ENCODE data around the gene PAPSS1. TPM values are rescaled to one million over a fixed set of nuclear protein-coding genes. Genes with fewer than 3 reads are reported as not detected.
"Not testable (repeated sequence)": the region's sequence is repeated elsewhere in the genome, so short reads cannot be mapped to it uniquely, and the experiment has no call there.

Gene PAPSS1
- total RNA-seq, 1 donor from 2014 or later = 70.8 TPM

- intact Hi-C loops (cut with DNase I) = no loop called here
- no peak overlapping the region for H3K27ac ChIP-seq
- H3K27me3 ChIP-seq = no peaks in the 10 kb centered on the region
- no peak for ATAC-seq
- no peak for DNase-seq
- no peaks in the 10 kb centered on the region for H3K4me1 ChIP-seq
- no peak overlapping the region for H3K4me3 ChIP-seq
- no peaks in the 10 kb centered on the region for H3K9me3 ChIP-seq
- no peaks in the 10 kb centered on the region for H3K36me3 ChIP-seq
- peak; percentile 45 for TF ChIP-seq CTCF (IDR thresholded peaks at IDR 0.05)
Measured at GRCh38 chr4:107666134-107666533, 53.9 kb downstream of the PAPSS1 start.

DNA sequence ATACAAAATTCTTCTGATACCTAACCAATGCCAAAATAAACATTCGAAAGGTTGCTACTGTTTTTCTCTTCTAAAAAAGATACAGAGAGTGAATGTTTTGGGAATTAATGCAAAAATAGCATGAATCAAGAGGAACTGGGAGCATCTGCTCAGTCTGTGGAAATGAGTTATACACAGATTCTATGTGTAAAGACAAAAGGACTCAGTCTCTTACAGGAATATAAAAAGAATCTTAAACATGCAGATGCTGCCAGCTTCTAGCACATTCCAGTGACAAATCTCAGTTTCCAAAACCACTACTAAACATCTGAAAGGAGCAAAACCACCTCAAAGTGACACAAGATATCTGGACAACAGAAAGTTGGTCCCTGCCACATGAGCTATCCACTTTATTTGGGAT lies 55.0 kb downstream of the PAPSS1 start:
- Histone ChIP-seq H3K36me3 (no peaks in the 10 kb centered on the region), H3K4me1 (no peaks in the 10 kb centered on the region), H3K4me3 (no peak overlapping the region), H3K27ac (no peak overlapping the region), H3K27me3 (no peaks in the 10 kb centered on the region), H3K9me3 (no peaks in the 10 kb centered on the region)
- intact Hi-C loops (cut with DNase I) = no loop called here
- no peak for TF ChIP-seq CTCF (IDR thresholded peaks at IDR 0.05)
- ATAC-seq (no peak), DNase-seq (no peak)

DNA sequence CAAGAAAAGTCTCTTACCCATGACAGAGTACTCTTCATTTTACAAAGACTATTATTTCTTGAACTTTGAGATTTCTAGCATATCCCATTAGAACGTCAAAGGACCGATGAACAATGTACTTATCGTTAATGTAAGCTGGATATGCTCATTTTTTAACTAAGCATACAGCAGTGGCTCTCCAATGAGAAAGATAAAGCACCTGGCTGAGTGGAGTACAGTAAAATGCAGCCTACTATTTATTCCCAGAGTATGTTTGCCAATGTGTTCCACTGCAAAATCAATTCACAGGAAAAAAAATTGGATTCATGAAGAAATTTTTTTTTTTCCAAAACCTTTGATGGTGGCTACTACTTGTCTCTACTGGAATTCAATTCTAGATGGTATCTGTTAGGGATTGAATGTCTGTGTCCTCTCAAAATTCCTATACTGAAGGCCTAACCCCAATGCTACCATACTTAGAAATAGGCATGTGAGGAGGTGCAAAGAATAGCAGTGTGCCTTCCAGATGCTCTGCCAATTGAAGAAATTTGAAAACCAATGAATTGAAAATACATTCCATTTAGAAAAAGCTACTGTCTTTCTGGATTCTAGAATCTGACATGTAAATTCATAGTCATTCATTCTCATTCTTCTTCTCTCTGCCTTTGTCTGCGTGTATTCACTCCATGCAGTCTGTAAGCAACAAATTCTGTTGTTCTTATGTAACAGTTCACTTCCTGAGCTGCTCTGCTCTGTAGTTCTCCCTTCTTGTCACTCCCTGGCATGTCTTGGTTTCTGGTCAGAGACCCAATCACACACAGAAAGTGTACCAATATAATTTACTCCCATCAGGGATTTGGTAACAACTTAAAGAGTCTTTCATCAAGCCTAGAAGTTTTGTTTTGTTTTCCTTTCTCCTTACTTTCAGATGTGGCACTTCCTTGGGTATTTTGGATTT lies 61.4 kb downstream of the PAPSS1 start:
- TF ChIP-seq CTCF (IDR thresholded peaks at IDR 0.05) = no peak
- Histone ChIP-seq H3K36me3 (peaks cover 12% of the 10 kb centered on the region), H3K4me1 (no peaks in the 10 kb centered on the region), H3K4me3 (no peak overlapping the region), H3K9me3 (no peaks in the 10 kb centered on the region), H3K27me3 (no peaks in the 10 kb centered on the region), H3K27ac (no peak overlapping the region)
- ATAC-seq = peak; percentile 41
- intact Hi-C loops (cut with DNase I) = no loop called here
- DNase-seq = no peak

DNA sequence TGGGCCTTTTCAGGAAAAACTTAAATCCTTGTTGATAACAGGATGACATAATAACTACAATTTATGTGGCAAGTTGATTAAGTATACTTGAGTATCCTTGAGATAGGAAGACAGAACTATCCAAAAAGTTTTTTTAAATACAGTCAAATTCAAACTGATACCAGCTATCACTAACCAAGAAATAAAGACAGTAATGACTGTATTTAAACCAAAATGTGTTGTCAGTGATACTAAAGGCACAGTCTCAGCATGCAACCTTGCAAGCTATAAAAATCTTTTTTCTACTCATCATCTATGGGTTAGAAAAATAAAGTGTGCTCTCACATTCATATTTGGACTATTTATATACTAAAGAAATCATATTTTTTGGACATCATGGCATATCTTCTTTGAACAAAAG lies 64.7 kb downstream of the PAPSS1 start:
- peaks cover 28% of the 10 kb centered on the region for H3K36me3 ChIP-seq
- H3K27ac ChIP-seq = no peak overlapping the region
- TF ChIP-seq CTCF (IDR thresholded peaks at IDR 0.05) = no peak
- H3K9me3 ChIP-seq = no peaks in the 10 kb centered on the region
- H3K4me1 ChIP-seq = no peaks in the 10 kb centered on the region
- ATAC-seq (no peak), DNase-seq (no peak)
- no peaks in the 10 kb centered on the region for H3K27me3 ChIP-seq
- intact Hi-C loops (cut with DNase I) = no loop called here
- H3K4me3 ChIP-seq = no peak overlapping the region

GRCh38 chr4:107654694-107655093 lies 65.3 kb downstream of the PAPSS1 start:
- no peaks in the 10 kb centered on the region for H3K4me1 ChIP-seq
- H3K36me3 ChIP-seq = peaks cover 28% of the 10 kb centered on the region
- intact Hi-C loops (cut with DNase I) = no loop called here
- no peak for ATAC-seq
- H3K27me3 ChIP-seq = no peaks in the 10 kb centered on the region
- no peak for TF ChIP-seq CTCF (IDR thresholded peaks at IDR 0.05)
- no peaks in the 10 kb centered on the region for H3K9me3 ChIP-seq
- H3K4me3 ChIP-seq = no peak overlapping the region
- H3K27ac ChIP-seq = no peak overlapping the region
- no peak for DNase-seq

DNA sequence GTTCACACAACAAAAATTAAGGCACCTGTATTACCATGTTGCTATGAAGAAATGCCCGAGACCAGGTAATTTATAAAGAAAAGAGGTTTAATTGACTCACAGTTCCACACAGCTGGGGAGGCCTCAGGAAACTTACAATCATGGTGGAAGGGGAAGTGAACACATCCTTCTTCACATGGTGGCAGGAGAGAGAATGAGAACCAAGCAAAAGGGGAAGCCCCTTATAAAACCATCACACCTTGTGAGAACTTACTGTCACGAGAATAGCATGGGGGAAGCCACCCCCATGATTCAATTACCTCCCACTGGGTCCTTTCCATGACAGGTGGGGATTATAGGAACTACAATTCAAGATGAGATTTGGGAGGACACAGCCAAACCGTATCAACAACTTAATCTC lies 68.6 kb downstream of the PAPSS1 start:
- H3K27me3 ChIP-seq; DNase-seq; H3K4me1 ChIP-seq; H3K9me3 ChIP-seq; H3K27ac ChIP-seq; intact Hi-C loops (cut with DNase I); H3K4me3 ChIP-seq; ATAC-seq: not testable (repeated sequence)
- H3K36me3 ChIP-seq = peaks cover 28% of the 10 kb centered on the region

Measured in upper lobe of right lung (tissue), 1 donor.